ENCODE data around the gene KATNAL2.

- no peak for TF ChIP-seq POLR2AphosphoS5 (IDR thresholded peaks at IDR 0.05; ENCODE audit: borderline replicate concordance, low read depth, low read length)
- TF ChIP-seq EZH2 (IDR thresholded peaks at IDR 0.05): no peak
These were observed 40.8 kb downstream of the KATNAL2 start for GRCh38 chr18:46958209-46958608.
